K562 (cell line): ENCODE results near the gene ZDHHC8. TPM values are rescaled to one million over a fixed set of nuclear protein-coding genes. Genes with fewer than 3 reads are reported as not detected.

Experiments
- ASH1L ChIP-seq: fragments of 450-650 bp; IDR thresholded peaks from 2 replicates; pipeline ENCODE4 v1.6.1; 2018; ENCODE audit warnings: borderline replicate concordance, mild to moderate bottlenecking, low read depth; ENCODE audit not compliant: partially characterized antibody
- DACH1 ChIP-seq: fragments of 450-650 bp; IDR thresholded peaks from 2 replicates; pipeline ENCODE4 v1.6.1; 2018; ENCODE audit not compliant: partially characterized antibody
- DMBX1 ChIP-seq: fragments of 250-450 bp; sonication (Bioruptor Pico); IDR thresholded peaks from 2 replicates; pipeline ENCODE4 v1.8.0; 2022; ENCODE audit warnings: inconsistent platforms, mild to moderate bottlenecking, moderate library complexity, borderline replicate concordance
- ETV5 ChIP-seq: sonication (generic); formaldehyde crosslinking; IDR thresholded peaks from 2 replicates; pipeline ENCODE4 v1.4.0; 2020; ENCODE audit warnings: low read depth, mild to moderate bottlenecking, missing genetic modification reagents
- GTF2E2 ChIP-seq: fragments of 200-800 bp; sonication (Bioruptor generic); IDR thresholded peaks from 2 replicates; pipeline ENCODE4 v1.6.1; 2016; ENCODE audit warnings: missing genetic modification characterization, missing compliant biosample characterization
- JUN ChIP-seq, 2 experiments: sonication (generic) in 1 of 2; formaldehyde crosslinking in 1 of 2; IDR thresholded peaks; 2 replicates each; pipeline versions ENCODE4 v1.6.1 to v1.8.0; 2012 to 2022; ENCODE audit warnings: borderline replicate concordance in 2 of 2, mild to moderate bottlenecking in 2 of 2, improper control_type of control experiment in 1 of 2, low read depth in 1 of 2, low read length in 1 of 2, missing genetic modification reagents in 1 of 2
- MLLT1 ChIP-seq, 2 experiments: fragments of 450-650 bp; IDR thresholded peaks; 2 replicates each; pipeline ENCODE4 v1.6.1; 2016
- NFATC3 ChIP-seq: fragments of 450-650 bp; IDR thresholded peaks from 2 replicates; pipeline ENCODE4 v1.6.1; 2017; ENCODE audit warnings: mild to moderate bottlenecking
- PML ChIP-seq: IDR thresholded peaks from 2 replicates; pipeline ENCODE4 v1.6.1; 2012; ENCODE audit warnings: low read length, inconsistent platforms
- SOX6 ChIP-seq: fragments of 450-650 bp; IDR thresholded peaks from 2 replicates; pipeline ENCODE4 v1.6.1; 2014; ENCODE audit warnings: mild to moderate bottlenecking
- SRSF3 ChIP-seq: fragments of 200-400 bp; formaldehyde crosslinking; IDR thresholded peaks from 2 replicates; pipeline ENCODE4 v1.6.1; 2016; ENCODE audit warnings: mild to moderate bottlenecking, low read length, moderate library complexity; ENCODE audit not compliant: insufficient read depth
- STAT6 ChIP-seq: sonication (generic); formaldehyde crosslinking; IDR thresholded peaks from 2 replicates; pipeline ENCODE4 v1.8.1; 2023; ENCODE audit warnings: mild to moderate bottlenecking, missing genetic modification reagents
- TFE3 ChIP-seq: fragments of 450-650 bp; formaldehyde crosslinking; IDR thresholded peaks from 2 replicates; pipeline ENCODE4 v1.4.0; 2020; ENCODE audit warnings: mild to moderate bottlenecking, mixed read lengths
- ZBTB26 ChIP-seq: fragments of 450-650 bp; formaldehyde crosslinking; IDR thresholded peaks from 2 replicates; pipeline ENCODE4 v1.4.0; 2022; ENCODE audit warnings: missing genetic modification characterization
- ZHX1 ChIP-seq: fragments of 150-350 bp; conservative IDR thresholded peaks from 2 replicates; pipeline ENCODE4 v1.6.1; 2014; ENCODE audit warnings: low read length
- ZNF239 ChIP-seq: fragments of 250-450 bp; sonication (Bioruptor Pico); IDR thresholded peaks from 2 replicates; pipeline ENCODE4 v1.4.0; 2020; ENCODE audit warnings: mild to moderate bottlenecking
- ZNF395 ChIP-seq: fragments of 200-800 bp; sonication (Bioruptor generic); IDR thresholded peaks from 2 replicates; pipeline ENCODE4 v1.6.1; 2017; ENCODE audit warnings: missing genetic modification characterization, missing compliant biosample characterization
- polyA plus RNA-seq, 8 experiments: library from polyadenylated mRNA; depleted of rRNA in 4 of 8; stranded (reverse) in 5 of 8; unstranded in 3 of 8; fragments of >200 nt; fragmentation: Nextera tagmentation in 2 of 8; fragmentation: Illumina TruSeq in 1 of 8; extraction: Ambion mirVana in 2 of 8; extraction: Trizol in 1 of 8; gene quantifications; 2 replicates each; pipeline versions ENCODE4 v1.2.1 to v1.2.3, GENCODE V29; 2011 to 2014; ENCODE audit warnings: inconsistent platforms in 1 of 8, missing spikeins in 1 of 8
- total RNA-seq, 7 experiments: library from RNA; depleted of rRNA in 6 of 7; stranded (reverse); fragments of >200 nt in 6 of 7; fragmentation: Illumina TruSeq in 2 of 7; extraction: Trizol in 2 of 7; gene quantifications; 2 replicates each; pipeline versions ENCODE4 v1.2.1 to v1.2.3, GENCODE V29; 2011 to 2021; ENCODE audit warnings: low replicate concordance in 1 of 7

Gene ZDHHC8
- total and polyA plus RNA-seq, 9 of the 15 experiments (the other 6 are each of a cell fraction or from before 2014, with no cell fraction given), result 0.04 to 109 (median 16.4) TPM

- TF ChIP-seq DACH1 (no peak), SRSF3 (no peak), PML (no peak), ASH1L (no peak), MLLT1 (IDR thresholded peaks at IDR 0.05) (no peak), DMBX1 (no peak), NFATC3 (no peak), ZNF239 (CRISPR knock-in tag) (no peak), JUN (IDR thresholded peaks at IDR 0.05; ENCODE audit: borderline replicate concordance, low read depth, low read length) (no peak), JUN (CRISPR knock-in tag; IDR thresholded peaks at IDR 0.05; ENCODE audit: borderline replicate concordance) (no peak), ZHX1 (no peak), ZBTB26 (CRISPR knock-in tag) (no peak), SOX6 (no peak), ZNF395 (CRISPR knock-in tag) (no peak), TFE3 (CRISPR knock-in tag) (no peak), GTF2E2 (no peak), STAT6 (CRISPR knock-in tag) (no peak), ETV5 (CRISPR knock-in tag) (no peak)
These were observed 49.0 kb downstream of the ZDHHC8 start (continued) for GRCh38 chr22:20180640-20181039.
